ENCODE measurements around the gene RNASE1.

Gene RNASE1

DNA sequence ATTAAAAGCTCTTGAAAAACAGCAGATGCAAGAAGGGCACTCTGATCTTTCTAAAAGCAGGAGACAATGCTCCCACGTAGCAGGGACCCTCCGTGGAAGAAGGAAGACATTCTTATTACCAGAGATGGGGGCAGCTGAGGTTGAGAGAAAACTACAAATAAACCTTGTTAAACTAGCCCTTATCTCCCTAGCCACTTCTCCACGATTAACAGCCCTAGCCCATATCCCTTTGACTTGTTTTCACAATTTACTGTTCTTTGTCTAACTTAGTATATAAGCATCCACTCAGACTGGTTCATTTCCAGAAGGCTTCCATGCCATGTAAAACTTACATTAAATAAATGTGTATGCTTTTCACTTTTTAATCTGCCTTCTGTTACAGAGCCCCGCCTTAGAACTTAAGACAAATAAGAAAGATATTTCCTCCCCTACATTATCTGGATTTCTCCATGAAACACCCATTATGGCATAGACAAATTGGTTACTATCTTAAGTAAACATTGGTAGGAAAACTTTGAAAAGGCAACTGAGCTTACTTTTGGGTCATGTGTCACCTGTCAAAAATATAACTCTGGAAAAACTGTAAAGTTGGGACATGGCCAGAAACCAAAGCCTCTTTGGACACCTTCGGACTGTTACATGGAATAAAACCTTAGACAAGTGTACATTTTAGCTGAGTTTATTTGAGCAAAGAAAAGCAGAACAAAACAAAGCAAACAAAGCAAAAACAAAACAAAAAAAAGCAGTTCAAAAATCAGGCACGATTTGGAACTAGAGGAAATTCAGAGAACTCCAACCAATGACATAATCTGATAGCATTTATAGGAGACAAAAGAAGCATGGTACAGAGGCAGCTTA is 4.9 kb upstream of the RNASE1 start:
- no peak for DNase-seq (ENCODE audit: low read depth)

DNA sequence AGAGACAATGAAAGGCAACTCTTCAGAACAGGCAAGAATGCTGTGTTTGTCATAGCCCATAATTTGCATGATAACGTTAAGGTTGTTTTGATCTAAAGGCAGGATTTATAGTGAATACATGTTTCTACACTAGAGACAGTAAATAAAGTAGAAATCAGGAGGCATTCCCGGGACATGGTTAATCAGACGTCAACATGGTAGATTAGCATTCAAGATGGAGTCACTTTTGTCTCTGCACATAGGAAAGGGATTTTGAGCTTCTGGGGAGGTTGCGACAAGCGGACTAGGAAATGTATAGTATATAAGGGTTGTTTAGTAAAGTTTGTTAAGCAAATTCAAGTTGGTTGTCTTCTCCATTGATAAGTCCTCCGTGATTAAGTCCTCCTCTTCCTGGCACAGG is 2.8 kb upstream of the RNASE1 start:
- DNase-seq (ENCODE audit: low read depth) = no peak

DNA sequence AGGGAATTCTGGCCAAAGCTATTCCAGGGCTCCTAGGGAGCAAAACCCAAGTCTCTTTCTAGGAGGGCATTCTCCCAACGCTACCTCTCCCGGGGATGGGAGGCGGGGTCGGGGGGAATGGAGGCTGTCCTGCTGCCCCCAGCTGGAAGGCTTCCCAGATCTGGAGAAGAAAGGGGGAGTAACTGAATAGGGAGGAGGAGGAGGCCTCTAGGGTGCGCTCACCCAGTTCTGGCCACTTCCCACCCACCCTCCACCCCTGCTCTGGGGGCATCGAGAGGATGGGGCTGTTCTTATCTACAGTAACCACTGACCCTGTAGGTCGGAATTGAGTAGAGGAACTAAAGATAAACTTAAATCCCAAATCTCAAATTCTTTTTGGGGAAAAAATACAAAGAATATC is 579 bp upstream of the RNASE1 start:
- no peak for DNase-seq (ENCODE audit: low read depth)

DNA sequence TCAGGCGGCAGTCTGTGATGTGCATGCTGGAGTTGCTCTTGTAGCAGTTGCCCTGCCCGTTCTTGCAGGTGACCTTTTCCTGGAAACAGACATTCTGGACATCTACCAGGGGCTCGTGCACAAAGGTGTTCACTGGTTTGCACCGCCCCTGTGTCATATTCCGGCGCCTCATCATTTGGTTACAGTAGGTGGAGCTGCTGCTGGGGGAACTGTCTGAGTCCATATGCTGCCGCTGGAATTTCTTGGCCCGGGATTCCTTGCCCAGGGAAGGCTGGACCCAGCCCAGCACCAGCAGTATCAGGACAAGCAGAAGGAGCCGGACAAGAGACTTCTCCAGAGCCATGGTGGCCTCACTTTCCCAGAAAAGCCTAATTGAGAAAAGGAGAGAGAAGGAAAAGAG is 918 bp downstream of the RNASE1 start:
- DNase-seq (ENCODE audit: low read depth) = no peak

DNA sequence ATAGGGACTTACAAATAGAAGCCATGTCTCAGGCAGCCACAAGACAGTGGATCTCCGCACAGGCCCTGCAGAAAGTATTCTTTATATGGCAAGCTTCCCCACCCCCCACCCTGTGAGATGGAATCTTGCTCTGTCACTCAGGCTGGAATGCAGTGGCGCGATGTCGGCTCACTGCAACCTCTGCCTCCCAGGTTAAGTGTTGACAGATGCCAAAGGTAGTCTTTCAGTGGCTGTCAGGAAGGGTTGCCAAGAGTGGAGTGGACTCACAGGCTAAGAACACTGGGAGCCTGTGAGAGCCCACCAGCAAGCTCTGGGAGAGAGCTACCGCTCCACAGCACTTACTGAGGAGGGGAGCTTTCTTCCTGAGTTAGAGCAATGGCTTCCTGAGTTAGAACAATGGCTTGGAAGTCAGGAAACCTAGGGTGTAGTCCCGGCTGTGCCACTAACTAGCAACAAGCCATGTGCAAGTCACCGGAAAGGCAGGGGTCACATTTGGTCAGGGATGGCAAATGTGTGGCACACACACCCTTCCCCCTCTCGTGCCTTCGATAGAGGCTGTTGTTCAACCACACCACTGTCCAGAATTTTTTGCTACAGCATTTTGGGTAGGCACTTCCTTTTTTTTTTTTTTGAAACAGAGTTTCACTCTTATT is 2.6 kb downstream of the RNASE1 start:
- no peak for DNase-seq (ENCODE audit: low read depth)

DNA sequence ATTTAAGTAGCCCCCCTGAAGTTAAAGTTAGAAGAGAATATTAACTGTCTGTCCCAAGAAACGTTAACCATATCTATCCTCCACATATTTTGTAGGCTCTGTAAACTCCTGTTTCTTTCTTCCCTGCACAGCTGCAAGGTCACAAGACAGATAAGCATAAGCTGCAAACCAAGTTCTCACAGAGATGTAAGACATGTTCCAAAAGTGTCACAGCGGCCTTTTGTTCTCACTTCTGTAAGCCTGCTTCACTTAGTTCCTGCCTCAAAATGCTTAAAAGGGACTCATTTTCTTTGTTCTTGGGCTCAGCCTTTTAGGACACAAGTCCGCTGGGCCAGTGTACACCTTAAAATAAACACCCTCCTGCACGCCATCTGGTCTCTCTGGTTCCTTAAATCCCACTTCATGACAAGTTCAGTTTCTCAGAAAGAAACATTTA is 3.2 kb downstream of the RNASE1 start:
- no peak for DNase-seq (ENCODE audit: low read depth)

DNA sequence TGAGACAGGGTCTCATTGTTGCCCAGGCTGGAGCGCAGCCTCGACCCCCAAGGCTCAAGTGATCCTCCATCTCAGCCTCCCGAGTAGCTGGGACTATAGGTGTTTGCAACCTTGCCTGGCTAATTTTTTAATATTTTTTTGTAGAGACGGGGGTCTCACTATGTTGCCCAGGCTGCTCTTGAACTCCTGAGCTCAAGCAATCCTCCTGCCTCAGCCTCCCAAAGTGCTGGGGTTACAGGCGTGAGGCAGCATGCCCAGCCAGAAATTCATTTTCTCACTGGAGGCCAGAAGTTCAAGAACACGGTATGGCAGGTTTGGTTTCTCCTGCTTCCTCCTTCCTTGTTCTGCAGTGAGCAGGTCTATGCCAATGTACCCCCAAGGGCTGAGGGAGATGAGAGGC is 3.7 kb downstream of the RNASE1 start:
- DNase-seq (ENCODE audit: low read depth) = no peak

DNA sequence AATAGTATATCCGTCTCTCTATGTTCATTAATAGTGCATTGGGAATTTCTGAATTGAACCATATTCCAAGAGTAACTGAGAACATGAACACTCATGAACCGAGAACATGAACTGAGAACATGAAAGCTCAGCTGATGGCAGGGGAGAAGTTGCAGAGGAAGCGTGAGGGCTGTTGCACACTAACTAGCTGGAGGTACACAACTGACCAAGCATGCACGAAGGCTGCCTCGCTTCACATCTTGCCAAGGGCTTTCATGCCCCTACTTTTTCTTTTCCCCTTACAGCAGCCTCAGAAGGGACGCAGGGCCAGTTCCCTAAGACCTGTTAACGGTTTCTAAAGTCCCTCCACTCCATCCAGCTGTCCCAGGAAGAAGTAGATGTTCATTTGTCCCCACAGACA is 4.3 kb downstream of the RNASE1 start:
- DNase-seq (ENCODE audit: low read depth) = no peak

DNA sequence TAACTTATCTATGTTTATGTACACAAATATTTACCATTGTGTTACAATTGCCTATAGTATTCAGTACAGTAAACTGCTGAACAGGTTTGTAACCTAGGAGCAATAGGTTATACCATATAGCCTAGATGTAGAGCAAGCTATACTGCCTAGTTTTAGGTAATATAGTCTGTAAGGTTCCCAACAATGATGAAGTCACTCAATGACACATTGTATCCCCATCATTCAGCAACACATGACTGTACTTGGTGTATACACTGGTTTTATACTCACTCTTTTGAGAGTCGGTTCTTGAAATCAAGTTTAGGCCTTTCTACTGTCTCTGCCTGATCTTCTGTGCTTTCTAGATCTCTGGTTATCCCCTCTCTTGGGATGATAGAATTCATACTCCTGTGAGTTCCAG is 5.5 kb downstream of the RNASE1 start:
- no peak for DNase-seq (ENCODE audit: low read depth)

DNA sequence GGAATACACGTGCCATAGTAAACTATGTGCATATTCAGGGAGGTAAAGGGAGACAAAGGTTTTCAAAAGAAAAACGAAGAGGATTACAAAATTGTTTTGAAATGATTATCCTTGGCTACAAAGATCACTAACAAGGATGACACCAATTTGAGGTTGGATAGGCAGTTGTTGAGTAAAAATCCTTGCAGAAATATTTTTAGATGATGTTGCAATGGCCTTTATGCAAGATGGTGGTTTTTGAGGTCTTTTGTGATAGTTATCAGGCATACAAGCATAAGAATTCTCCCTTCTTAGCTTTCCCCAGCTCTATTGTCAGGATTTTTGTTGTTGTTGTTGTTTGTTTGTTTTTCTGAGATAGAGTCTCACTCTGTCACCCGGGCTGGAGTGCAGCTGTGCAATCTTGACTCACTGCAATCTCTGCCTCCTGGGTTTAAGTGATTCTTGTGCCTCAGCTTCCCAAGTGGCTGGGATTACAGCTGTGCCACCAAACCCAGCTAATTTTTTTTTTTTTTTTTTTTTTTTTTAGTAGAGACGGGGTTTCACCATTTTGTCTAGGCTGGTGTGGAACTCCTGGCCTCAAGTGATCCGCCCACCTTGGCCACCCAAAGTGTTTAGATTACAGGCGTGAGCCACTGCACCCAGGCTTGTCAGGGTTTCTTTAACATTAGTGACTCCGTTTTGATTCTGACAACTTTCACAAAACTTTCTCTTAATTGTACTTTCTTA is 7.8 kb downstream of the RNASE1 start:
- DNase-seq (ENCODE audit: low read depth) = no peak

DNA sequence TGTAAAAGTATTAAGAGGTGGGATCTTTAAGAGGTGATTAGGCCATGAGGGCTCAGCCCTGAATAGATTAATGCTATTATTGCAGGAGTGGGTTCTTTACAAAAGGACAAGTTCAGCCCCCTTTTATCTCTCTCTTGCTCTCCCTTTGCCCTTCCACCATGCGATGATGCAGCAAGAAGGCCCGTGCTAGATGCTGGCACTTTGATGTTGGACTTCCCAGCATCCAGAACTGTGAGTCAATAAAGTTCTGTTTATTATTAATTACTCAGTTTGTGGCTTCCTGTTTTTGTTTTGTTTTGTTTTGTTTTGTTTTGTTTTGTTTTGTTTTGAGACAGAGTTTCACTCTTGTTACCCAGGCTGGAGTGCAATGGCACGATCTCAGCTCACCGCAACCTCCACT is 10.1 kb downstream of the RNASE1 start:
- no peak for DNase-seq (ENCODE audit: low read depth)

DNA sequence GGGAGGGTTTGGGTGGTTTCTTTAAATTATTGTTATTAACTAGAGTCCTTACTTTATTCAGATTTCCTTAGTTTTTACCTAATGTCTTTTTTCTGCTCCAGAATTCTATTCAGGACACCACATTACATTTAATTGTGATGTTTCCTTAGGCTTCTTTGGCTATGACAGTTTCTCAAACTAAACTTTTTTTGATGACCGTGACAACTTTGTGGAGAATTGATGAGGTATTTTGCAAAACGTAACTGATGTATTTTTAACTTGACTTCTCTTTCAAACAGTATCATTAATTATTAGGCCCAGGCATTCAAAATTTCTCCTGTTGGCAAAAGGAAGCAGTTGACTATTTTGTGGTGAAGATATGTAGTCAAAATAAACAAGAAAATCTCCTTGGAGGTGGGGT is 11.0 kb downstream of the RNASE1 start:
- DNase-seq (ENCODE audit: low read depth) = no peak

DNA sequence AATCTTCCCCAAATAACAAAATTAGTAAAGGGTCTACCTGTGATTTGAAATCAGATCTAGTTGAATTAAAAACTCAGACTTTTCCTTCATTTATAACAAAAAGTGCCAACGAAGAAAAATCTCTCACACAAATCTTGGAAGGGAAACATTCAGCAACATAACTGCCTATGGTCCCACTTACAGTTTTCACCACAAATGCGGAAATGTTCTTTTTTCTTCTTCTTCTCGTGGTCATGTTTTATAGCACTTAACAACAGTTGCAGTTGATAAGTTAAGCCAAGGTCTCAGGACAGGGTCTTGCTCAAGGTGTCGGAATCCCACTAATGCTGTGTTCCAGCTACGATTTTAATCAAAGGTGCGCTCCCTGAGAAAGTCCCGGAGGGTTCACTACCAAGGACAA is 11.5 kb downstream of the RNASE1 start:
- DNase-seq (ENCODE audit: low read depth) = no peak

DNA sequence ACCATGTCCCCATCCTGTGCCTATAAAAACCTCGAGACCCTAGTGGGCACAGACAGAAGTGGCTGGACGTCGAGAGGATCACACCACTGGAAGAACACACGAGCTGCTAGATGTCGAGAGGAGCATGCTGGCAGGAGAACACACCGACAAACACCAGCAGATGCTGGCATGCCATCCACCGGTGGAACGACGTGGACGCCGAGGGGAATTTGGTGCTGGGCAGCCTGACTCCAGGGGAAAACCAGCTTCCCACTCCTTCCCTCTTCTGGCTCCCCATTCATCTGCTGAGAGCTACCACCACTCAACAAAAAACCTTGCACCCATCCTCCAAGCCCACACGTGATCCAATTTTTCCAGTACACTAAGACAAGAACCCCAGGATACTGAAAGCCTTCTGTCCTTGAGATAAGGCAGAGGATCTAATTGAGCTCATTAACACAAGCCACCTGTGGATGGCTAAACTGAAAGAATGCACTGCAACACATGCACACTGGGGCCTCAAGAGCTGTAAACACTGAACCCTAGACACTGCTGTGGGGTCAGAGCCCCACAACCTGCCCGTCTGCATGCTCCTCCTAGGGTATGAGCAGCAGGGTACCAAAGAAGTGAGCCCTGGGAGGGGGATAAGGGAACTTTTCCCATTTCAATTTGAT is 12.1 kb downstream of the RNASE1 start:
- no peak for DNase-seq (ENCODE audit: low read depth)

DNA sequence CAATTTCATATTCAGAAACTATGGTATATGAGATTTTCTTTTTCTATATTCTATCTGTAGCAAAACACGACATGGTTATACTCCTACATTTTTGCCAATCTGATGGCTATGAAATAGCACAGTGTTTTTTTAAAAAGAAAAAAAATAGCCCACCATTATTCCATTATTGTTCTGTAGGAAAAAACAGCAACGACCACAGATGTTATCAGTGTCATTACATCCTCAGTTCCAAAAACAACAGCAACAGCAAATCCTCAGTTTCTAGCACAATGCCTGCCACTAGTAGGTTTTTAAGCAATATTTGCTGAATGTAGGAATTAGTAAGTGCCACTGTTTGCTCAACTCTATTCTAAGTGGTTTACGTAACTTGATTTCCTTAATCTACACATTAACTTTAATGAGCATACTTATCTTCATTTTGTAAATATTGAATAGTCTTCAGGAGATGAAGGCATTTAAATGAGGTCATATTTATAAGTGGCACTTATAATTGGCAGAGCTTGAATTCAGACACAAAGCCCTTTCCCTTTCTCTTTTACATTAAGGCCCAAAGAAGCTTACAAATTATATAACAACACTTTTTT is 13.3 kb downstream of the RNASE1 start:
- DNase-seq (ENCODE audit: low read depth) = no peak

DNA sequence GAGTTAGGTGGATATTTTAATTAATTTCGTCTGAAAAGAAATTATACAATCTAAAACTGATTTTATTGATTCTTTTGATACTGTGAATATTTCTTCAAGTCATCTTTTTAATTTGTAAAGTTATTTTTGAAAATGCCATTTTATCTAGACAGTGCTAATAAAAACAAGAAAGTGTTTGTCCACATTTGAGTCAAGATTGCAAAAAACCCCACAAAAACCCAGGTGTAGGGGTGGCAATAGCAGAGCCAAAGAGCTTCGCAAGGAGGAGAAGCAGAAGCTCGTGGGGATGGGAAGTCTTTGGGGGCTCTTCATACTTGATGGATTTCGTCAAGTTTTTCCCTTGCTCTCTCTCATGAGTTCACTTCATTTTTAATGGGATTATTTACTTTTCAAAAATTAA is 15.6 kb downstream of the RNASE1 start:
- DNase-seq (ENCODE audit: low read depth) = no peak

DNA sequence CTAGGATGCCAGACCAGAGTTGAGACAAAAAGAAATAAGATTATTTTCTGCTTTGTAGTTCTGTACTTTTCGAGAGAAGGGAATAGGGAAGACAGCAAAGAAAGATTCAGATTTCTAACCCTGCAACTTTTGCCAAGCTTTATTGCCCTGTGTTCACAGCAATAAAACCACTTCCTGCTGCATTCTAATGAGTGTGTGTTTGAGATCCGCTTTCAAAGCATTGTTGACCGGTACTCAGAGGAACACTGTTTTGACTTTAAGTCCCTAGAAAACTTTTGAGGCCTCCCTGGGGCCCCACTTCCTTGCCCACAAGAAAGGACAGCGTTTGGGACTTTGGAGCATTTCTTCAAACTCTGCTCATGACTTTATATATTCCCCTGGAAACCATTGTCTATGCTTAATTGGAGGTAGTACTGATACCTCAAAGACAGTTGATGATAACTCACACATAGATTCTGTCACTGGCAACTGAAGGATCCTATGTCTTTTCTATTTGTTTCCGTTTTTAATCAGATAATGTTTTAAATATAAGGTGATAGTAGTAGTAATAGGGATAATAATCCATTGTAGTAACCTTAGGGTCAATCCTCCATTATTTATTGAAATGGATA is 20.3 kb downstream of the RNASE1 start:
- DNase-seq (ENCODE audit: low read depth) = no peak

DNA sequence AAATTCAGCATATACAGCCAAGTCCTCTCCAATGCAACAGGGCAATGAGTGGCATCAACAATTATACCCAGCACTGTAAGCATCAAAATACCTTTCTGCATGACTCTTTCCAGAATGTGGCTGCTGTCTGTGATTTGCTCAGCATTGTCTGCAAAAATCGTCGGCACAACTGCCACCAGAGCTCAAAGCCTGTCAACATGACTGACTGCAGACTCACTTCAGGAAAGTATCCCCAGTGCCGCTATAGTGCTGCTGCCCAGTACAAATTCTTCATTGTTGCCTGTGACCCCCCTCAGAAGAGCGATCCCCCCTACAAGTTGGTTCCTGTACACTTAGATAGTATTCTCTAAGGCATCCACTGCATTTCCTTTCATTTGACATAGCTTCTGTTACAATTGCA is 20.8 kb downstream of the RNASE1 start:
- DNase-seq (ENCODE audit: low read depth) = no peak

DNA sequence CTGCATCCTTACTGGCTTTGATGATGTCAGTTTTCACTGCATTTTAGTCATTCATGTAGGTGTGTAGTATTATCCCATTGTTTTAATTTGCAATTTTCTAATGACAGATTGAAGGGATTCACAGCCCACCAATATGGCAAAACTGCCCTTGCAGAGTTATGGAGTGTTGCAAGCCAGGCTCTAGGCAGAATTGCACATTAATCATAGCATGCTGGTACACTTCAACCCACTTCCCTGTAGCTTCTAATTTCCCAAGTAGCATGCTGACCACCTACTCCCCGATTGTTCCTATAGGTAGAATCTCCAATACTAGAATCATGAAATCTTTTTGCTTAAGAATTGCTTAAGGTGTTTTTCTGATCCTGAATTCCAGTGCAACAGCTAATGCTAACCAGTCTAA is 26.7 kb downstream of the RNASE1 start:
- DNase-seq (ENCODE audit: low read depth) = no peak

DNA sequence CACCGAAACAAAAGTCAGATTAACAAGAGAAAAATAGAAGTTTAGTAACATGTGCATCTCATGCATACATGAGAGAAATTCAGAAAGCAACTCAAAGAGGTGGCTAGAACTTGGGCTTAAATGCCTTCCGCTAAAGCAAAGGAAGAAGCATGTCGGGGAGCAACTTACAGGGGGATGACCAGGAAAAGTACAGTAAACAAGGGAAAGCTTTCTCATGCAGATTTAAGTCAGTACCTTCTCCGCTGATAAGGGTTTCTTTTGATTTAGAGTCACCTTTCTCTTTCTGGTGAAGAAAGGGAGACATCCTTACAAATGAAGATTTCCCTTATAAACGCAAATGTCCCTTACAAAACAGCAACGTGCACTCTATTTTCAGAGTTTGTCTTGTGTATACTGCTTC is 27.6 kb downstream of the RNASE1 start:
- DNase-seq (ENCODE audit: low read depth) = no peak

DNA sequence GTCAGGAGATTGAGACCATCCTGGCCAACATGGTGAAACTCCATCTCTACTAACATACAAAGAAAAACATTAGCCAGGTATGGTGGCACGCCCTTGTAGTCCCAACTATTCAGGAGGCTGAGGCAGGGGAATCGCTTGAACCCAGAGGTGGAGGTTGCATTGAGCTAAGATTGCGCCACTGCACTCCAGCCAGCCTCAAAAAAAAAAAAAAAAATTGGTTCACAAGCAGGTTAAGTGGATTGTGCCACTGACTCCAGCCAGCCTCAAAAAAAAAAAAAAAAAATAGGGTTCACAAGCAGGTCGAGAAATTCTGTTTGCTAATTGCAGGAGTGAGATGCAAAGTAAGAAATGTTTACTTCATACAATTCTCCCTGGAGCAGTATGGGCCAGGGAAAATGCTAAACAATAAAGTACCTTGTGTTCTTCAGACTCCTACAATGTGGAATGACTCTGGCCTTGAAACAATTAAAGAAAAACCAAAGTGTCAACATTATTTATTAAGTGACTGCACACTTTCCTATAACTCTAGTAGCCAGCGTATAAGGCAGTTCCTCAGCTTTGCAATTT is 28.3 kb downstream of the RNASE1 start:
- no peak for DNase-seq (ENCODE audit: low read depth)

All from GM04503 (cell line).